ENCODE data around the gene NDOR1.

NDOR1 gene

DNA sequence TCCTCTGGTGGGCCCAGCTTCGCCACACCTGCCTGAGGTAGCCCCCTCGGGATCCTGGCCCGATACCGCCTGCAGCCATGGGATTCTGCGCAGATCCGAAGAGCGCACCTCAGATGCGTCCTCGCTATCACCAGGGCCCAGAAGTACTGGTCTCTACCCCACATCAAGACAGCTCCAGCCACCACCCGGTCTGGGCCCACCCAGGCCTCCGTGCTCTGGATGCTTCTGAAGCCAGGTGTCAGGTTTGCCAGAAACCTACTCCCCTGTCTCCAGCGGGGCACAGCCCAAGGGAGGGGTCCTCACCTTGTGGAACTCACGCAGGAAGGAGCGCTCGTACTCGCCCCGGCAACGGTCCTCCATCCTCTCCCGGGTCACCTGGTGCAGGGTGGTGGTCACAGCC lies 19.6 kb upstream of the NDOR1 start:
- no peak for ATAC-seq (replicated peaks)
- Mint-ChIP-seq H3K27ac (no peak overlapping the region), H3K27me3 (no peaks in the 10 kb centered on the region), H3K36me3 (peaks cover 25 to 52% of the 10 kb centered on the region in 2 donors), H3K4me1 (peaks cover 33 to 62% of the 10 kb centered on the region in 2 donors), H3K4me3 (no peak overlapping the region), H3K9me3 (no peaks in the 10 kb centered on the region)
- no peak for DNase-seq

- Mint-ChIP-seq H3K27me3 (no peaks in the 10 kb centered on the region), H3K9me3 (no peaks in the 10 kb centered on the region), H3K4me1 (peaks cover 36 to 67% of the 10 kb centered on the region in 2 donors), H3K4me3 (peak overlapping the region; percentile 98), H3K27ac (no peak overlapping the region), H3K36me3 (peaks cover 25 to 54% of the 10 kb centered on the region in 2 donors)
- no peak for ATAC-seq (replicated peaks)
- DNase-seq: no peak
Measured at GRCh38 chr9:137186385-137186784, 19.1 kb upstream of the NDOR1 start.

DNA sequence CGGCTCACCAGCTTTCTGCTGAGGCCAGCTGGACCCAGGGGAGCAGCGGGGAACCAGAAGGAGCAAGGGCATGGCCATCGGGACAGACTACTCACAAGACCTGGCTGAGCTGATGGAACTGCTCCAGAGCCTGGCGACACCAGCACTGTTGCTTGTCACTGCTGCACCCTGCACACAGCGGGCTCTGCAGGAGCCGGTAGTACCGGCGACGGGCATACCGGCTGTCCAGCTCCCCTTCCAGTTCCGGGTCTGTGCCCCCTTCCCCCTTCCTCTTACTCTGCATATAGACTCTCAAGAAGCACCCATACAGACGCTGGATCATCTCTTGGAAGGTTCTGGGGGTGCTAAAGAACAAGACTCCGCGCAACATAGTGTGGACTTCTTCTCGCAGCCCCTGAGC lies 18.1 kb upstream of the NDOR1 start:
- ATAC-seq (replicated peaks): no peak
- H3K9me3 Mint-ChIP-seq: no peaks in the 10 kb centered on the region

DNA sequence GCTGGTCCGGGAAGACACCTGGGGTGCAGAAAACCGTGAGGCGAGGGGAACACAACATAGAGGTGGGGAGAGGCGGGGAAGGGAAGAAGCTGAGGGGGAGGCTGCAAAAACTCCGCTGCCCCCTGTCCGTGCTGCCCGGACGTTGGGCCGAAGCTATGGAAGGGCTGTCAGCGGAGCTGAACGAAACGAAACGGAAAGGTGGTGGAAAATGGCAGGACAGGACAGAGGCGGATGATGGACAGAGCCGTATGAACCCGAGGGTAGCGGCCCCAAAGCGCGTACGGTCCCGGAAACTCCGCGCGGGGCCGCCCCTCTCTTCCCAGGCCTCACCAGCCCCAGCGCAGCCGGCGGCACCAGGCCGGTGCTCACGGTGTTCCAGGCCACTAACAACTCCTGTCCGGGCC lies 17.4 kb upstream of the NDOR1 start:
- H3K36me3 Mint-ChIP-seq: peaks cover 20 to 46% of the 10 kb centered on the region in 2 donors
- ATAC-seq (replicated peaks): peak; percentile 5 to 14
- H3K27ac Mint-ChIP-seq: peak overlapping the region; percentile 98
- peak overlapping the region; percentile 98 for H3K4me3 Mint-ChIP-seq
- H3K27me3 Mint-ChIP-seq: no peaks in the 10 kb centered on the region
- no peaks in the 10 kb centered on the region for H3K9me3 Mint-ChIP-seq
- H3K4me1 Mint-ChIP-seq: peaks cover 36 to 69% of the 10 kb centered on the region in 2 donors
- no peak for DNase-seq

More for the DNA sequence above, 18.1 kb upstream of the NDOR1 start:
- no peaks in the 10 kb centered on the region for H3K27me3 Mint-ChIP-seq
- peaks cover 36 to 69% of the 10 kb centered on the region in 2 donors for H3K4me1 Mint-ChIP-seq
- H3K36me3 Mint-ChIP-seq: peaks cover 20 to 50% of the 10 kb centered on the region in 2 donors
- H3K27ac Mint-ChIP-seq: peak overlapping the region; percentile 98
- DNase-seq: no peak
- peak overlapping the region; percentile 98 for H3K4me3 Mint-ChIP-seq

DNA sequence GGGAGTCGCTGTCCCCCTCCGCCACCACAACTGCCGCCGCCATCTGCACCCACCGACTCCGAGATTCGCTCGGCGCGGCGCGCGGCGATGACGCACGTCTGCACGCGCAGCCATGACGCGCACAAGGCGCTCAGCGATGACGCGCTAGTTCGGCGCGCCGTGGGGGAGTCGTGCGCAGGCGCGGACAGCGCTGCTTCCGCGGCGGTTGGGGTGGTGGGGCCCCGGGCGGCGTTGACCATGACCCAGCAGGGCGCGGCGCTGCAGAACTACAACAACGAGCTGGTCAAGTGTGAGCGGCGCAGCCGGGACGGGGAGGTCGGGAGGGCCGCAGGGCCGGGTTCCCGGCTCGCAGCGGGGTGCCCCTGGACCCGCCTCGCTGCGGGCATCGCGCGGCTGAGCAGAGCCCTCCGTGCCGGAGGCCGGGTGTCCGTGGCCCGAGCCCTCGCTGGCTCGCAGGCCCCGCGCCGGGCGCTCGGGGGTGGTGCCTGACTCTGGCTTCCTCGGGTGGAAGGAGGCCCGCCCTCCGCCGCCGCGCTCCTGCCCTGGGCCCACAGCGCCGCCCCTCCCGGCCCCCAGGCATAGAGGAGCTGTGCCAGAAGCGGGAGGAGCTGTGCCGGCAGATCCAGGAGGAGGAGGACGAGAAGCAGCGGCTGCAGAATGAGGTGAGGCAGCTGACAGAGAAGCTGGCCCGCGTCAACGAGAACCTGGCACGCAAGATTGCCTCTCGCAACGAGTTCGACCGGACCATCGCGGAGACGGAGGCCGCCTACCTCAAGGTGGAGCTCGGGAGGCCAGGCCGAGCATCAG lies 16.8 kb upstream of the NDOR1 start, which contains the start of the genes ANAPC2 and SSNA1:
ANAPC2 (minus strand) TSS at position 71 of the 807 bp plus-strand sequence; CDS start at position 43, 28 bp downstream.
SSNA1 (plus strand) TSS at position 187 of the 807 bp plus-strand sequence; CDS start at position 238, 51 bp downstream.
- peaks cover 15 to 41% of the 10 kb centered on the region in 2 donors for H3K36me3 Mint-ChIP-seq
- peak within 1 kb of the TSS; percentile 98 for H3K27ac Mint-ChIP-seq
- no peaks in the 10 kb centered on the region for H3K9me3 Mint-ChIP-seq
- peak; percentile 86 to 87 for ATAC-seq (replicated peaks)
- H3K4me1 Mint-ChIP-seq: peaks cover 36 to 69% of the 10 kb centered on the region in 2 donors
- no peaks in the 10 kb centered on the region for H3K27me3 Mint-ChIP-seq
- peak; percentile 92 for DNase-seq
- H3K4me3 Mint-ChIP-seq: peak within 1 kb of the TSS; percentile 98

DNA sequence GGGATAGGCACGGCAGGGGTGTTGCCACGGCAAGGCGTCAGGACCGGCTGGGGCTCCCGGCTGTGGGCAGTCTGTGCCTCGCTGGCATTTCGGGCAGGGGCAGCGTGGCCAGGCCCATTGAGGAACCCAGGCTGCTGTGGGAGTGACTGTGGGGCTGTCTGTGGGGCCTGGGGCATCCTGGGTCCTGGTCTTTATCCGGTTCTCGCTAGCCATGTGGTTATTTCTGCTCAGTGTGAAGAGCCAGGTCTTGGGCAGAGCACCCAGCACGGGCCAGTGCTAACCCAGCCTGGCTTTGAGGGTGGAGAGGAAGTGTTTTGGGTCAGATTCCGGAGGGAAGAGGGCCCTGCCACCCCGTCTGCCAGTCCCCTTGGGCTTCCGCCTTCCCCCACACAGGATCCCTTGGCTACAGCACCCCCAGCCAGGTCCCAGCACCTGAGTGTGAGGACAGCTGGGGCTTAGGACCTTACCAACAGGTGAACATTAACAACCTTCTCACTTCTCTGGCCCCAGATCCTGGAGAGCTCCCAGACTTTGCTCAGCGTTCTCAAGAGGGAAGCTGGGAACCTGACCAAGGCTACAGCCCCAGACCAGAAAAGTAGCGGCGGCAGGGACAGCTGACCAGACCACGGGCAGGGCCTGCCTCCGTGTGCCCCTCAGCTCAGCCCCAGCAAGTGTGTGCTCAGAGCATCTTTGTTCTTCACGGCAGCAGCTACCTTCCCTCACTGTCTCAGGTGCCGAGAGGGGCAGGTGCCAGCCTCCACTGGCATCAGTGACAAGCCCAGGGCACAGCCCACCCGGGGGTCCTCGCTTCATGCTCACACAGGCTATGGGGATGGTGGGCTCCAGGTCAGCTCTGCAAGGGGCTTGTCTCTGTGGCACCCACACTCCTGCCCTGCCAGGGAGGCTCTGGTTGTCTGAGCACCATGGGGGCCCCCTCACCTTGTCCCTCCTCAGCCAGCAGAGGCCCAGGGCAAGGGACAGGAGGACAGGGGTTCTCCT lies 15.9 kb upstream of the NDOR1 start:
- no peak for DNase-seq
- Mint-ChIP-seq H3K36me3 (peaks cover 7 to 32% of the 10 kb centered on the region in 2 donors), H3K27me3 (no peaks in the 10 kb centered on the region), H3K4me3 (peak overlapping the region; percentile 97 to 98), H3K9me3 (no peaks in the 10 kb centered on the region), H3K27ac (peak overlapping the region; percentile 95), H3K4me1 (peaks cover 32 to 62% of the 10 kb centered on the region in 2 donors)
- no peak for ATAC-seq (replicated peaks)

DNA sequence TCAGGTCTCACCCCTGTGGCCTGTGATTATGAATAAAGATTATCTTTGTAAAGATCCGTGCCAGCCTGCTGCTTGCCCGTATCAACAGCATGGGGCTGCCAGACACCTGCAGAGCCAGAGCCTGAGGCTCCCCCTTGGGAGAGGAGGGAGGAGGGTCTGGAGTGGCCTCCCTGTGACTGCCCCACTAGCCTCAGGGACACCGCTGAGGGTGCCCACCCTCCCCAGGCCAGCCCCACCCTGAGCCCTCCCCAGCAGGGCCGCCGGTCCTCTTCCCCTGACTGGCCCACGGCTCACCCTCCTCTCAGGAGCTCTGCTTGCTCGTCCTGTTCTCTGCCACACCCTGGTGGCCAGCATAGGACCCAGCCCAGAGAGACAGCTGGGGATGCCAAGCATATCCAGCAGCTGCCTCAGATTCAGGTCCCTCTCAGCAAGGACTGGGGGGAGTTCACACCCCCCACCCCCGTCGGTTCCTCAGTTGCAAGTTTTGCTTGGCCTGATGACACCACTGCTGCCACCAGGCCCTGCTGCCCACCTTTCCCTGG lies 15.1 kb upstream of the NDOR1 start:
- DNase-seq (no peak), ATAC-seq (replicated peaks) (no peak)
- peaks cover 32 to 61% of the 10 kb centered on the region in 2 donors for H3K4me1 Mint-ChIP-seq
- no peaks in the 10 kb centered on the region for H3K27me3 Mint-ChIP-seq
- H3K36me3 Mint-ChIP-seq: peaks cover 7 to 31% of the 10 kb centered on the region in 2 donors
- peak overlapping the region; percentile 97 to 98 for H3K4me3 Mint-ChIP-seq
- peak overlapping the region; percentile 91 for H3K27ac Mint-ChIP-seq
- H3K9me3 Mint-ChIP-seq: no peaks in the 10 kb centered on the region

GRCh38 chr9:137191245-137191644 lies 14.3 kb upstream of the NDOR1 start:
- H3K4me3 Mint-ChIP-seq: peak overlapping the region; percentile 13 to 65
- H3K27ac Mint-ChIP-seq: peak overlapping the region; percentile 91
- DNase-seq (no peak), ATAC-seq (replicated peaks) (no peak)
- H3K9me3 Mint-ChIP-seq: no peaks in the 10 kb centered on the region
- peaks cover 30 to 53% of the 10 kb centered on the region in 2 donors for H3K4me1 Mint-ChIP-seq
- no peaks in the 10 kb centered on the region for H3K27me3 Mint-ChIP-seq
- peaks cover 7 to 30% of the 10 kb centered on the region in 2 donors for H3K36me3 Mint-ChIP-seq

- no peaks in the 10 kb centered on the region for H3K27me3 Mint-ChIP-seq
- H3K4me3 Mint-ChIP-seq: no peak overlapping the region
- DNase-seq: no peak
- no peak for ATAC-seq (replicated peaks)
- H3K36me3 Mint-ChIP-seq: peaks cover 7 to 30% of the 10 kb centered on the region in 2 donors
- peaks cover 27 to 49% of the 10 kb centered on the region in 2 donors for H3K4me1 Mint-ChIP-seq
- peak overlapping the region; percentile 51 for H3K27ac Mint-ChIP-seq
- H3K9me3 Mint-ChIP-seq: no peaks in the 10 kb centered on the region
Measured at GRCh38 chr9:137191691-137192447, 13.6 kb upstream of the NDOR1 start.

GRCh38 chr9:137192448-137192780 lies 13.1 kb upstream of the NDOR1 start:
- H3K4me3 Mint-ChIP-seq: no peak overlapping the region
- DNase-seq (no peak), ATAC-seq (replicated peaks) (no peak)
- H3K36me3 Mint-ChIP-seq: peaks cover 7 to 30% of the 10 kb centered on the region in 2 donors
- no peak overlapping the region for H3K27ac Mint-ChIP-seq
- H3K4me1 Mint-ChIP-seq: peaks cover 27 to 49% of the 10 kb centered on the region in 2 donors
- no peaks in the 10 kb centered on the region for H3K27me3 Mint-ChIP-seq
- no peaks in the 10 kb centered on the region for H3K9me3 Mint-ChIP-seq

- peaks cover 27 to 48% of the 10 kb centered on the region in 2 donors for H3K4me1 Mint-ChIP-seq
- H3K36me3 Mint-ChIP-seq: peaks cover 7 to 27% of the 10 kb centered on the region in 2 donors
- H3K4me3 Mint-ChIP-seq: no peak overlapping the region
- H3K9me3 Mint-ChIP-seq: no peaks in the 10 kb centered on the region
- DNase-seq (no peak), ATAC-seq (replicated peaks) (no peak)
- no peak overlapping the region for H3K27ac Mint-ChIP-seq
- no peaks in the 10 kb centered on the region for H3K27me3 Mint-ChIP-seq
Measured at GRCh38 chr9:137192859-137193258, 12.6 kb upstream of the NDOR1 start.

DNA sequence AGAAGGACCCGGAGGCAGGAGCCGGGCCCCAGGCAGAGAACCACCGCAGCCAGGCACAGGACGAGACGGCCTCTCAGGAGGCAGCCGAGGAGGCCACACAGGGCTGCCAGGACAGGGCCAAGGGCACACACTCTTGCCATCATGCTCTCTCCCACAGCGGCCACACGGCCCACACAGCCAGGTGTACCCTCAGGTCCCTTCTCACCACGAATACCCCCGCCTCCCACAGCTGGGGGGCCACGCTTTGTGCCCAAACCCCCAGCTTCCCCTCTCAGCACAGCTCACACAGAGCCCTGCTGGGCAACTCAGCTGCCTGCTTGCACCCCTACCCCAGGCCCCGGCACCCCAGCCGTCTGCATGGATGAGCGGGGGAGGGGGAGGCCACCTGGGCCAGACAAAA lies 11.7 kb upstream of the NDOR1 start:
- Mint-ChIP-seq H3K4me1 (peaks cover 27 to 51% of the 10 kb centered on the region in 2 donors), H3K27me3 (no peaks in the 10 kb centered on the region), H3K27ac (no peak overlapping the region), H3K36me3 (peaks cover 7 to 24% of the 10 kb centered on the region in 2 donors), H3K9me3 (no peaks in the 10 kb centered on the region), H3K4me3 (no peak overlapping the region)
- DNase-seq (no peak), ATAC-seq (replicated peaks) (no peak)

- peaks cover 2 to 19% of the 10 kb centered on the region in 2 donors for H3K36me3 Mint-ChIP-seq
- ATAC-seq (replicated peaks) (no peak), DNase-seq (no peak)
- no peak overlapping the region for H3K4me3 Mint-ChIP-seq
- no peaks in the 10 kb centered on the region for H3K9me3 Mint-ChIP-seq
- no peak overlapping the region for H3K27ac Mint-ChIP-seq
- H3K27me3 Mint-ChIP-seq: no peaks in the 10 kb centered on the region
- peaks cover 24 to 51% of the 10 kb centered on the region in 2 donors for H3K4me1 Mint-ChIP-seq
Measured at GRCh38 chr9:137194388-137194787, 11.1 kb upstream of the NDOR1 start.
